GM19193 (cell line): ENCODE results near the gene TMEM167A.

ENCODE experiments used
- POLR2A ChIP-seq: IDR thresholded peaks from 4 replicates; pipeline ENCODE4 v1.6.1; 2011; ENCODE audit not compliant: insufficient read depth, insufficient read length; ENCODE audit errors: extremely low read depth

TMEM167A gene

GRCh38 chr5:83029912-83030311, 47.3 kb downstream of the TMEM167A start:
- TF ChIP-seq POLR2A: no peak

- no peak for TF ChIP-seq POLR2A
Observed at GRCh38 chr5:83026930-83027687, 50.1 kb downstream of the TMEM167A start.

- TF ChIP-seq POLR2A: no peak
Observed at GRCh38 chr5:83026516-83026915, 50.7 kb downstream of the TMEM167A start.

GRCh38 chr5:83025690-83026478, 51.3 kb downstream of the TMEM167A start:
- no peak for TF ChIP-seq POLR2A

GRCh38 chr5:83022334-83022733, 54.9 kb downstream of the TMEM167A start:
- no peak for TF ChIP-seq POLR2A

- TF ChIP-seq POLR2A: no peak
Observed at GRCh38 chr5:83015676-83016075, 61.5 kb downstream of the TMEM167A start.

- no peak for TF ChIP-seq POLR2A
Observed at GRCh38 chr5:83011985-83012384, 65.2 kb downstream of the TMEM167A start.

- no peak for TF ChIP-seq POLR2A
Observed at GRCh38 chr5:83009408-83009807, 67.8 kb downstream of the TMEM167A start.

GRCh38 chr5:83007755-83008154, 69.4 kb downstream of the TMEM167A start:
- TF ChIP-seq POLR2A: no peak

GRCh38 chr5:83006683-83007283, 70.4 kb downstream of the TMEM167A start:
- no peak for TF ChIP-seq POLR2A

- no peak for TF ChIP-seq POLR2A
Observed at GRCh38 chr5:83003791-83004190, 73.4 kb downstream of the TMEM167A start.
